HepG2 (cell line): ENCODE results near the gene STARD13. TPM values are rescaled to one million over a fixed set of nuclear protein-coding genes. Genes with fewer than 3 reads are reported as not detected.
A peak's percentile ranks its signal among the peaks of the same experiment; 100 is the strongest.

Experiments used
- AKNA ChIP-seq: sonication (generic); formaldehyde crosslinking; IDR thresholded peaks from 2 replicates; pipeline ENCODE4 v1.4.0; 2020; ENCODE audit warnings: missing genetic modification reagents, borderline replicate concordance
- CHD2 ChIP-seq: IDR thresholded peaks from 2 replicates; pipeline ENCODE4 v1.6.1; 2011; ENCODE audit warnings: low read depth, low read length, improper control_type of control experiment
- EEA1 ChIP-seq: sonication (generic); formaldehyde crosslinking; IDR thresholded peaks from 2 replicates; pipeline ENCODE4 v1.5.1; 2020; ENCODE audit warnings: mild to moderate bottlenecking, missing genetic modification reagents, borderline replicate concordance
- GATA4 ChIP-seq: sonication (generic); IDR thresholded peaks from 2 replicates; pipeline ENCODE4 v1.6.1; 2016; ENCODE audit warnings: antibody characterized with exemption, low read depth, borderline replicate concordance
- IRX3 ChIP-seq: sonication (generic); formaldehyde crosslinking; IDR thresholded peaks from 2 replicates; pipeline ENCODE4 v1.8.1; 2023; ENCODE audit warnings: mild to moderate bottlenecking, low read depth, missing genetic modification reagents, borderline replicate concordance
- MBNL3 ChIP-seq: fragments of 250-450 bp; sonication (Bioruptor Pico); conservative IDR thresholded peaks from 2 replicates; pipeline ENCODE4 v1.8.0; 2022; ENCODE audit warnings: mild to moderate bottlenecking, inconsistent platforms
- MLX ChIP-seq: IDR thresholded peaks from 2 replicates; pipeline ENCODE4 v1.6.1; 2016
- NCOR1 ChIP-seq: fragments of 200-600 bp; sonication (generic); IDR thresholded peaks from 2 replicates; pipeline ENCODE4 v1.7.0; 2017; ENCODE audit warnings: antibody characterized with exemption, low read length, borderline replicate concordance
- PPARG ChIP-seq: conservative IDR thresholded peaks from 2 replicates; pipeline ENCODE4 v1.6.1; 2016; ENCODE audit warnings: missing biosample characterization, missing genetic modification reagents
- UBTF ChIP-seq: sonication (generic); formaldehyde crosslinking; IDR thresholded peaks from 2 replicates; pipeline ENCODE4 v1.4.0; 2020; ENCODE audit warnings: mild to moderate bottlenecking, missing genetic modification reagents
- ZNF138 ChIP-seq: sonication (generic); formaldehyde crosslinking; IDR thresholded peaks from 2 replicates; pipeline ENCODE4 v1.5.0; 2020; ENCODE audit warnings: mild to moderate bottlenecking, low read depth, missing genetic modification reagents
- ZNF18 ChIP-seq: sonication (generic); formaldehyde crosslinking; IDR thresholded peaks from 2 replicates; pipeline ENCODE4 v1.8.0; 2022; ENCODE audit warnings: mild to moderate bottlenecking, missing genetic modification reagents; ENCODE audit not compliant: insufficient replicate concordance
- polyA plus RNA-seq, 8 experiments: library from polyadenylated mRNA; depleted of rRNA in 3 of 8; stranded (reverse) in 7 of 8; unstranded in 1 of 8; fragments of >200 nt; fragmentation: Illumina TruSeq in 4 of 8; extraction: Trizol in 4 of 8; gene quantifications; 2 replicates each; pipeline versions ENCODE4 v1.2.1 to v1.2.3, GENCODE V29; 2011 to 2016; ENCODE audit warnings: low read depth in 4 of 8, missing spikeins in 1 of 8, mixed read lengths in 1 of 8; ENCODE audit not compliant: insufficient read depth in 1 of 8
- total RNA-seq, 5 experiments: library from RNA; depleted of rRNA; stranded (reverse); fragments of >200 nt; fragmentation: Illumina TruSeq; extraction: Trizol; gene quantifications; 2 replicates each; pipeline ENCODE4 v1.2.3, GENCODE V29; 2016; ENCODE audit warnings: low read depth in 1 of 5
- TF ChIP-seq, protein P1 (sequence below): sonication (generic); formaldehyde crosslinking; IDR thresholded peaks from 2 replicates; pipeline ENCODE4 v1.4.0; 2020; ENCODE audit warnings: missing genetic modification reagents, borderline replicate concordance

Gene STARD13
- total and polyA plus RNA-seq, 2 of the 13 experiments (the other 11 are each of a cell fraction or from before 2014, with no cell fraction given): 12.8 to 14.3 TPM

- TF ChIP-seq MBNL3 (no peak), AKNA (CRISPR knock-in tag) (no peak), ZNF138 (CRISPR knock-in tag) (no peak), CHD2 (no peak), UBTF (CRISPR knock-in tag) (peak; percentile 45), MLX (CRISPR knock-in tag) (peak; percentile 67), ZNF18 (peak; percentile 33), PPARG (peak; percentile 99), NCOR1 (peak; percentile 97), IRX3 (CRISPR knock-in tag) (no peak), EEA1 (CRISPR knock-in tag) (no peak), GATA4 (peak; percentile 95)
- TF ChIP-seq, protein P1, sequence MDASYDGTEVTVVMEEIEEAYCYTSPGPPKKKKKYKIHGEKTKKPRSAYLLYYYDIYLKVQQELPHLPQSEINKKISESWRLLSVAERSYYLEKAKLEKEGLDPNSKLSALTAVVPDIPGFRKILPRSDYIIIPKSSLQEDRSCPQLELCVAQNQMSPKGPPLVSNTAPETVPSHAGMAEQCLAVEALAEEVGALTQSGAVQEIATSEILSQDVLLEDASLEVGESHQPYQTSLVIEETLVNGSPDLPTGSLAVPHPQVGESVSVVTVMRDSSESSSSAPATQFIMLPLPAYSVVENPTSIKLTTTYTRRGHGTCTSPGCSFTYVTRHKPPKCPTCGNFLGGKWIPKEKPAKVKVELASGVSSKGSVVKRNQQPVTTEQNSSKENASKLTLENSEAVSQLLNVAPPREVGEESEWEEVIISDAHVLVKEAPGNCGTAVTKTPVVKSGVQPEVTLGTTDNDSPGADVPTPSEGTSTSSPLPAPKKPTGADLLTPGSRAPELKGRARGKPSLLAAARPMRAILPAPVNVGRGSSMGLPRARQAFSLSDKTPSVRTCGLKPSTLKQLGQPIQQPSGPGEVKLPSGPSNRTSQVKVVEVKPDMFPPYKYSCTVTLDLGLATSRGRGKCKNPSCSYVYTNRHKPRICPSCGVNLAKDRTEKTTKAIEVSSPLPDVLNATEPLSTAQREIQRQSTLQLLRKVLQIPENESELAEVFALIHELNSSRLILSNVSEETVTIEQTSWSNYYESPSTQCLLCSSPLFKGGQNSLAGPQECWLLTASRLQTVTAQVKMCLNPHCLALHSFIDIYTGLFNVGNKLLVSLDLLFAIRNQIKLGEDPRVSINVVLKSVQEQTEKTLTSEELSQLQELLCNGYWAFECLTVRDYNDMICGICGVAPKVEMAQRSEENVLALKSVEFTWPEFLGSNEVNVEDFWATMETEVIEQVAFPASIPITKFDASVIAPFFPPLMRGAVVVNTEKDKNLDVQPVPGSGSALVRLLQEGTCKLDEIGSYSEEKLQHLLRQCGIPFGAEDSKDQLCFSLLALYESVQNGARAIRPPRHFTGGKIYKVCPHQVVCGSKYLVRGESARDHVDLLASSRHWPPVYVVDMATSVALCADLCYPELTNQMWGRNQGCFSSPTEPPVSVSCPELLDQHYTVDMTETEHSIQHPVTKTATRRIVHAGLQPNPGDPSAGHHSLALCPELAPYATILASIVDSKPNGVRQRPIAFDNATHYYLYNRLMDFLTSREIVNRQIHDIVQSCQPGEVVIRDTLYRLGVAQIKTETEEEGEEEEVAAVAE (CRISPR knock-in tag): peak; percentile 70; the same call in 1 of the 2 replicates
Measured at GRCh38 chr13:33260168-33261098, 25.1 kb downstream of the STARD13 start (continued).
